Natural killer cell (primary cell): Measurements from ENCODE around the gene CEP57L1. TPM values are rescaled to one million over a fixed set of nuclear protein-coding genes. Genes with fewer than 3 reads are reported as not detected.

Experiments
- ATAC-seq, 3 donors: fragments of 150-1000 bp in 2 of 3; fragments of 200-7000 bp in 1 of 3; cut with Tn5 transposase; 1 replicate in 1 of 3; 2 replicates in 2 of 3; pipeline ENCODE4 v1.10.0; 2021; ENCODE audit warnings: mild to moderate bottlenecking in 2 of 3, moderate library complexity in 2 of 3
- DNase-seq, 2 donors: peaks; one replicate each; pipeline versions ENCODE4 v3.0.0 to v3.0.0-alpha.2; 2013 to 2021; ENCODE audit warnings: mixed read lengths in 1 of 2
- H3K27ac ChIP-seq: one replicate; pipeline ENCODE4 v1.5.1; 2013; ENCODE audit warnings: mild to moderate bottlenecking, low read length
- H3K27me3 ChIP-seq: one replicate; pipeline ENCODE4 v1.6.1; 2013; ENCODE audit warnings: low read length; ENCODE audit not compliant: control insufficient read depth, insufficient read depth
- H3K36me3 ChIP-seq: one replicate; pipeline ENCODE4 v1.6.1; 2013; ENCODE audit warnings: low read length; ENCODE audit not compliant: control insufficient read depth, insufficient read depth
- H3K4me1 ChIP-seq: one replicate; pipeline ENCODE4 v1.6.1; 2013; ENCODE audit warnings: low read length; ENCODE audit not compliant: control insufficient read depth, insufficient read depth
- H3K4me3 ChIP-seq: one replicate; pipeline ENCODE4 v1.5.1; 2013; ENCODE audit warnings: low read length
- H3K9me3 ChIP-seq: one replicate; pipeline ENCODE4 v1.6.1; 2013; ENCODE audit warnings: low read length; ENCODE audit not compliant: control insufficient read depth, insufficient read depth
- H3K27ac Mint-ChIP-seq, 2 donors: one replicate each; pipeline ENCODE4 v1.8.0; 2022; ENCODE audit warnings: mild to moderate bottlenecking in 2 of 2, mixed read lengths in 2 of 2, moderate library complexity in 1 of 2
- H3K27me3 Mint-ChIP-seq, 2 donors: one replicate each; pipeline ENCODE4 v1.8.0; 2022; ENCODE audit warnings: low read depth in 2 of 2, mixed read lengths in 2 of 2
- H3K36me3 Mint-ChIP-seq: one replicate; pipeline ENCODE4 v1.8.0; 2022; ENCODE audit warnings: mixed read lengths
- H3K4me1 Mint-ChIP-seq, 2 donors: one replicate each; pipeline ENCODE4 v1.8.0; 2022; ENCODE audit warnings: mixed read lengths in 2 of 2
- H3K4me3 Mint-ChIP-seq: one replicate; pipeline ENCODE4 v1.8.0; 2022; ENCODE audit warnings: mild to moderate bottlenecking, moderate library complexity, mixed read lengths
- H3K9me3 Mint-ChIP-seq, 2 donors: one replicate each; pipeline ENCODE4 v1.8.0; 2022; ENCODE audit warnings: mixed read lengths in 2 of 2
- CTCF ChIP-seq: fragments of 200-600 bp; IDR thresholded peaks from one replicate; pipeline ENCODE4 v1.8.0; 2022; ENCODE audit warnings: antibody characterized with exemption
- WGBS: methylation state at CpG from one replicate; pipeline ENCODE4 v1.1.7; 2013; ENCODE audit warnings: missing lambda C conversion rate; ENCODE audit not compliant: insufficient coverage; 5-methylcytosine and 5-hydroxymethylcytosine counted together
- intact Hi-C: fragments of 100-400 bp; cut with micrococcal nuclease; formaldehyde crosslinking; loops from one replicate; pipeline ENCODE4 v1.14.2; 2022
- total RNA-seq, 4 donors: library from RNA; stranded (reverse); fragments of 120-200 nt in 1 of 4; gene quantifications; one replicate each; pipeline versions ENCODE4 v1.2.3 to v1.2.4, GENCODE V29; 2013 to 2022

Gene CEP57L1
- total RNA-seq, 3 donors from 2014 or later (not counting 1 experiment from before 2014, with no cell fraction given), result 8.9 to 12.5 (median 9.2) TPM

- Histone ChIP-seq H3K36me3 (no peaks in the 10 kb centered on the region), H3K4me3 (peak overlapping the region; percentile 64), H3K27ac (peak overlapping the region; percentile 98), H3K4me1 (peaks cover 8% of the 10 kb centered on the region), H3K9me3 (no peaks in the 10 kb centered on the region), H3K27me3 (no peaks in the 10 kb centered on the region)
- DNase-seq, result no peak
- Mint-ChIP-seq H3K4me1 (peaks cover 38 to 47% of the 10 kb centered on the region in 2 donors), H3K27me3 (no peaks in the 10 kb centered on the region), H3K27ac (peak overlapping the region; percentile 98 to 99), H3K9me3 (no peaks in the 10 kb centered on the region), H3K4me3 (peak overlapping the region; percentile 94), H3K36me3 (no peaks in the 10 kb centered on the region)
- no peak for TF ChIP-seq CTCF
- no peak for ATAC-seq
- 0% methylated on average over 8 of the region's 8 CpGs for WGBS
- intact Hi-C loops, result loop anchor here (1.0 to 10.0 kb wide), 8 partner anchors 37 to 1271 kb away; partner anchors contain the start of genes ARMC2, CD164, PPIL6 and SCML4
Measured at GRCh38 chr6:109095835-109096084, 453 bp downstream of the CEP57L1 start.

GRCh38 chr6:109096208-109096607, 901 bp downstream of the CEP57L1 start:
- intact Hi-C loops, result loop anchor here (5.0 to 10.0 kb wide), 4 partner anchors 141 to 1271 kb away; partner anchors contain the start of genes PPIL6, SCML4, SMPD2 and SNX3
- no peak for ATAC-seq
- Mint-ChIP-seq H3K27me3 (no peaks in the 10 kb centered on the region), H3K9me3 (no peaks in the 10 kb centered on the region), H3K27ac (peak overlapping the region; percentile 98 to 99), H3K36me3 (no peaks in the 10 kb centered on the region), H3K4me3 (peak overlapping the region; percentile 94), H3K4me1 (peaks cover 34 to 42% of the 10 kb centered on the region in 2 donors)
- no peaks in the 10 kb centered on the region for H3K9me3 ChIP-seq
- peak in 1 of 2 donors; percentile 19 for DNase-seq
- no peak for TF ChIP-seq CTCF
- H3K36me3 ChIP-seq, result no peaks in the 10 kb centered on the region
- H3K4me1 ChIP-seq, result peaks cover 7% of the 10 kb centered on the region
- 50% methylated on average over 5 of the region's 6 CpGs for WGBS
- peak overlapping the region; percentile 64 for H3K4me3 ChIP-seq
- no peak overlapping the region for H3K27ac ChIP-seq
- H3K27me3 ChIP-seq, result no peaks in the 10 kb centered on the region

- no peak overlapping the region for H3K4me3 ChIP-seq
- intact Hi-C loops, result loop anchor here (5.0 to 10.0 kb wide), 4 partner anchors 140 to 1273 kb away; partner anchors contain the start of genes PPIL6, SCML4, SMPD2 and SNX3
- no peak overlapping the region for H3K27ac ChIP-seq
- ATAC-seq (no peak), DNase-seq (no peak)
- Mint-ChIP-seq H3K27me3 (no peaks in the 10 kb centered on the region), H3K27ac (no peak overlapping the region), H3K4me3 (no peak overlapping the region), H3K9me3 (no peaks in the 10 kb centered on the region), H3K36me3 (no peaks in the 10 kb centered on the region), H3K4me1 (peaks cover 19 to 28% of the 10 kb centered on the region in 2 donors)
- 97% methylated on average over 1 of the region's 1 CpG for WGBS
- no peaks in the 10 kb centered on the region for H3K27me3 ChIP-seq
- no peak for TF ChIP-seq CTCF
- peaks cover 5% of the 10 kb centered on the region for H3K4me1 ChIP-seq
- no peaks in the 10 kb centered on the region for H3K36me3 ChIP-seq
- no peaks in the 10 kb centered on the region for H3K9me3 ChIP-seq
Measured at GRCh38 chr6:109097661-109098060, 2.4 kb downstream of the CEP57L1 start.

GRCh38 chr6:109102762-109103161, 7.5 kb downstream of the CEP57L1 start:
- DNase-seq (no peak), ATAC-seq (no peak)
- no peaks in the 10 kb centered on the region for H3K36me3 ChIP-seq
- intact Hi-C loops, result no loop called here
- no CpG with 5 or more reads among the region's 1 CpG for WGBS
- H3K9me3 ChIP-seq, result no peaks in the 10 kb centered on the region
- H3K4me1 ChIP-seq, result no peaks in the 10 kb centered on the region
- no peak overlapping the region for H3K27ac ChIP-seq
- Mint-ChIP-seq H3K27ac (no peak overlapping the region), H3K36me3 (no peaks in the 10 kb centered on the region), H3K4me1 (no peaks in the 10 kb centered on the region), H3K9me3 (no peaks in the 10 kb centered on the region), H3K27me3 (no peaks in the 10 kb centered on the region), H3K4me3 (no peak overlapping the region)
- no peaks in the 10 kb centered on the region for H3K27me3 ChIP-seq
- H3K4me3 ChIP-seq, result no peak overlapping the region
- TF ChIP-seq CTCF, result no peak
